ENCODE results near the gene TSEN54.
"Not testable (repeated sequence)": the region's sequence is repeated elsewhere in the genome, so short reads cannot be mapped to it uniquely, and the experiment has no call there.

The TSEN54 gene

DNA sequence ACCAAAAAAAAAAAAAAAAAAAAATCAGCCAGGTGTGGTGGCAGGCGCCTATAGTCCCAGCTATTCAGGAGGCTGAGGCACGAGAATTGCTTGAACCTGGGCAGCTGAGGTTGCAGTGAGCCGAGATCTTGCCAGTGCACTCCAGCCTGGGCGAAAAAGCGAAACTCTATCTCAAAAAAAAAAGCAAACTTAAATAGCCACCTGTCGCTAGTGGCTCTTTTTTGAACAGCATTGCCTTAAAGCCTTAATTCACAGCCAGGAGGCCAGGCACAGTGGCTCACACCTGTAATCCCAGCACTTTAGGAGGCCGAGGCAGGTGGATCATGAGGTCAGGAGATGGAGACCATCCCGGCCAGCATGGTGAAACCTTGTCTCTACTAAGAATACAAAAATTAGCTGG, 4.1 kb downstream of the TSEN54 start:
- not testable (repeated sequence) for DNase-seq

DNA sequence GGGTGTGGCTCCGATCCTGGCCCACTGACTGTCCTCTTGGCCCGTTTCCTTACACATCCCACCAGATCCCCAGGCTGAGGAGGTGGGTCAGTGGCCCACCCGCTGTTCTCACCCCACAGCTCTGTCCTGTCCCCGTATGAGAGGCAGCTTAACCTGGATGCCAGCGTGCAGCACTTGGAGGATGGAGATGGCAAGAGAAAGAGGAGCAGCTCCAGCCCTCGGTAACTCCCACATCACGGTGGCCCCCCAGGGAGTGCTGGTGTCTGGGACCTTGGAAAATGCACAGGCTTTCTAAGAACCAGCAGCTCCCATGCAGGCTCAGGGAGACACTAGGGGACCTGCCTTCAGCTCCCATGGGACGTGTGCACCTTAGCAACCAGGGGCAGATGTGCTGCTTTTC, 5.0 kb downstream of the TSEN54 start:
- no peak for DNase-seq

DNA sequence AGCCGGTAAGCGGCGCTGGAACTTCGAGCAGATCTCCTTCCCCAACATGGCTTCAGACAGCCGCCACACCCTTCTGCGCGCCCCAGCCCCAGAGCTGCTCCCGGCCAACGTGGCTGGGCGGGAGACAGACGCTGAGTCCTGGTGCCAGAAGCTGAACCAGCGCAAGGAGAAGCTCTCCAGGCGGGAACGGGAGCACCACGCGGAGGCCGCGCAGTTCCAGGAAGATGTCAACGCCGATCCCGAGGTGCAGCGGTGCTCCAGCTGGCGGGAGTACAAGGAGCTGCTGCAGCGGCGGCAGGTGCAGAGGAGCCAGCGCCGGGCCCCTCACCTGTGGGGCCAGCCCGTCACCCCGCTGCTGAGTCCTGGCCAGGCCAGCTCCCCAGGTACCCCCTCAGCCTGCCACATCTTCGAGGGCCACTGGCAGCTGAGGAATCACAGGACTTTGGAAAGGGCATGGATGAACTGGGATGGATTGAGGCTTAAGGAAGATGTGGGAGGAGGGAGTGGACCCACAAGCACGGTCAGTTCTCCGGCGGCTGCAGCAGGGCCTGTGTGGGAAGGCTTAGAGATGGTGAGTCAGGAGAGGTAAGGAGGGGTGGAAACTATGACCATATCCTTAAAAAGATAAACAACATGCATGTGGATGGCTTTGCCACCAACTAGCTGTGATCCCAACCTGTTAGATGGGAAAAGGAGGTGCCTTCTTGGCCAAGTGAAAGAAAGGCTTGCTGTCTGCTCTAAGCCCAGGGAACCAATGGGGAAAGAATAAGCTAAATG, 5.8 kb downstream of the TSEN54 start:
- no peak for DNase-seq

DNA sequence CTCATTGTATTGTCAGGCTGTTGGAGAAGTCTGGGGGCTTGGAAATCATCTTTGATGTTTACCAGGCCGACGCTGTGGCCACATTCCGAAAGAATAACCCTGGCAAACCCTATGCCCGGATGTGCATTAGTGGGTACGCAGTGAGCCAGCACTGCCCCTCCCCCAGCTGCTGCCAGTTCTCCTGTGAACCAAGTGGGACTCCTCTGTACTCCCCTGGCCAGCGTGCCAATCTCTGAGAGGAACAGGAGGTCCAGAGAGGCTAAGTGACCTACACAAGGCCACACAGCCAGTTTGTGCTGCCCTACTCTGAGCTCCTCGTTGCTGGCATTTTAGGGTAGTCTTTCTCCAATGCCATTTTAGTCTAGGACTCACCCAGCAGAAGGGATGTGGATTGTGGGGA, 7.3 kb downstream of the TSEN54 start:
- no peak for DNase-seq

DNA sequence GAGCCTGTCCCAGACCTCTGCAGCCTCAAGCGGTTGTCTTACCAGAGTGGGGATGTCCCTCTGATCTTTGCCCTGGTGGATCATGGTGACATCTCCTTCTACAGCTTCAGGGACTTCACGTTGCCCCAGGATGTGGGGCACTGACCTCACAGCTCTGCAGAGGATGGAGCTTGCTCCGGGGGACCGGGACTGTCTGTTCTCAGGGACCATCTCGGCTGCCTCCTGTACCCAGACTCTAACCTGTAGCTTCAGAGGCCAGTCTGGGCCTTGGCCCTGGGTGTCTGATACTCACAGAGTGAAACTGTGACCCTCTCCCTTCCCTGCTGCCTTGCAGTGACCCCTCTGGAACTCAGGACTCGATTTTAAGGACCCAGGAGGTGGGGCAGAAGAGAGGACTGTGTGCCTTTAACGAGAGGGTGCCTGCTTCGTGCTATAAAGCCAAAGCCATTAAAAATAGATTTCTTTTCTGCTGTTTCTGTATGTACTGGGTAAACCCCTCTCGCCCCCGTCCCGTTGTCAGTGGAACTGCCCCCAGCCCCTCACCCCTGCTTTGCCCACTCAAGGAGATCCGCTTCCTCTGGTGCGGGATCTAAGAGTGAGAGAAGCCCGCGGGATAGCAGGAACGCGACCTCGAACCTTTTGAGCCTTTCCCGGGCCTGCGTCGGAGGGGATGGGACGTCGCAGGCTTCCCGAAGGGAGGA, 8.1 kb downstream of the TSEN54 start:
- DNase-seq, result no peak

DNA sequence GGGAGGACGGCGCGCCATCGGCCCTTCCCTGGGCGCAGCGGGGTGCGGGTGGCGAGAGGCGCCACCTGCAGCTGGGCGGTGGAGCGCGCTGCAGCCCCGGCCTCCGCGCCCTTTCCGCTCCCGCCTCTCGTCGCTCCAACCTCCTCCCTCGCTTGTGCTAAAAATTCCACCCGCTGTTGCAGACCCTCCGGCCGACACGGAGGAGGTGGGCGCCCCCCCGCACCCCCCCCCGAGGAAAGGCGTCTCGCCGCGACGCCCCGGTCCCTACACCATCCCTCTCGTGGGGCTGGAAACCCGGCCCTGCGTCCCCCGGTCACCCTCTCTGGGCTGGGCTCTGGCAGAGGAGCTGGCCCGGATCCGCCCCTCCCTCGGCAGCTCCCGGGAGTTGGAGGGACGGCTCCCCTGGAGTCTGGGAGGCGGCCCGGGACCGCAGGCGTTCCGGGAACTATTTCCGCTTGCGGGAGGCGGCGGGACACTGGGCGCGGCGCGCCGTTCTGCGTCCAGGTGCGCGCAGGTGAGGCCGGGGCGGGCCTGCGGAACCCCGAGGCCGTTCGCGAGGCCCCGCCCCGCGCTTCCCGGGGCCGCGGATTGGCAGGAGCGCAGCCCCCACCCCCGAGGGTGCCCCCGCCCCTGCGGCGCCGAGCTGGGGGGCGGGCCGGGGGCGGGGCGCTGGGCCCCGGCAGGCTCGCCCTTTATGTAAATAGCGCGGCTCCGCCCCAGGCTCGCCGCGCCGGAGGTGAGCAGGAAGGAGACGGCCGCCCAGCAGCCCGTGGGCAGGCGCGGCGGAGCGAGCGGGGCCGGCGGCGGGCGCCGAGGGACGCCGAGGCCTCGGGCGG, 8.9 kb downstream of the TSEN54 start, which contains the start of gene LLGL2:
TSS of gene LLGL2 (plus strand) at position 728 of the 836 bp plus-strand sequence. CDS start 17,730 bp downstream, outside the sequence.
- peak; percentile 38 for DNase-seq

DNA sequence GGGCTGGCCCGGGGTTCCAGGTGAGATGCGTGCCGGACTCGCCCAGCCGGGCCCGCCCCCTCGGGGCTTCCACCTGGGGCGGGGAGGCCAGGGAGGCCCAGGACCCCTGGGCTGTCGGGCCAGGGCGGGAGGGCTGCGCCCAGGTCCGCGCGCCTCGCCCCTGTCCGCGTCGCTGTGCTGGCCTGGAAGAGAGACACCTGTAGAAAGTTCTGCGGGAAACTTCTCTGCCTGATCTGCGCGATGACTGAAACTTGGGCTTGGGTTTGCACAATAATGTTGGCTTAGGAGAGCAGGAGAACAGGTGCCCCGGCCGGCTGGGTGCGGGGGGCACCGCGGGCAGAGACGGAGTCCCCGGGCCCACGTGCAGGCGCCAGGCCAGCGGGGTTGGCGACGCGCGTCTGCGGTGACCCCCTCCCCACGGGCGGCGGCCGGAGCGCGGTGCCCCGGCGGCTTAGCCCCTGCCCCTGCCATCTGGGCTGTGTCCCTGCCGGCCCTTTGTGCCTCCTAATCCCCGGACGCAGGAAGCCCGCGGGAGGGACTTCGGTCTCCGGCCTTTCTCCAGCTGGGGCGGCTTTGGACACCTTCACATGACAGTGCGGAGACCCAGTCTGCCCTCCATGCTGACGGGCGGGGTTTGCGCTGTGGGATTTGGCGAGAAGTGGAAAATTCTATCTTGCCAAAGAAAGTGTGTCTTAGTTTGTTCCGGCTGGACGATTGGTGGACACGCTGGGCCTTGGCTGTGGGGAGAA, 9.7 kb downstream of the TSEN54 start:
- DNase-seq, result no peak

DNA sequence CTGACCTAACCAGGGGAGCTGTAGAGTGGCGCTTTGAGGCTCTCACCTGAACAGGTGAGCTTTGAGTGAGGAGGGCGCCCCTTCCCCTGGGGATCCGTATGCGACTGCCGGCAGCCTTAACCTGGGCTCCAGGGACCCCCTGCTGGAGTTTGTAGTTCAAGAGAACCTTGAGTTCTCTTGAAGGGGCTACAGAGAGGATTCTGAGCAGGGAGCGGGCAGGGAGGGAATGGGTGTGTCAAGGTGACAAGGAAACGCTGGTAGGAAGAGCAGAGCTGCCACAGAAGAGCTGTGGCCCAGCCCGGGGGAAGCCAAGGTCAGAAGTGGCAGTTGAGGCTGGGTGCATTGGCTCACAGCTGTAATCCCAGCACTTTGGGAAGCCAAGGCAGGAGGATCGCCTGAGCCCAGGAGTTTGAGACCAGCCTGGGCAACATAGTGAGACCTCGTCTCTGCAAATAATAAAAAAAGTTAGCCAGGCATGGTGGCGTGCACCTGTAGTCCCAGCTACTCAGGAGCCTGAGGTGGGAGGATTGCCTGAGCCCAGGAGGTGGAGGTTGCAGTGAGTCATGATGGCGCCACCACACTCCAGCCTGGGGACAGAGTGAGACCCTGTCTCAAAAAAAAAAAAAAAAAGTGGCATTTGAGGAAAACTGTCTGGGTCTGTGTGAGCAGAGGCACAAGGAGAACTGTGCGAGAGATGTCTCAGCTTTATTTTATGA, 10.4 kb downstream of the TSEN54 start:
- no peak for DNase-seq

DNA sequence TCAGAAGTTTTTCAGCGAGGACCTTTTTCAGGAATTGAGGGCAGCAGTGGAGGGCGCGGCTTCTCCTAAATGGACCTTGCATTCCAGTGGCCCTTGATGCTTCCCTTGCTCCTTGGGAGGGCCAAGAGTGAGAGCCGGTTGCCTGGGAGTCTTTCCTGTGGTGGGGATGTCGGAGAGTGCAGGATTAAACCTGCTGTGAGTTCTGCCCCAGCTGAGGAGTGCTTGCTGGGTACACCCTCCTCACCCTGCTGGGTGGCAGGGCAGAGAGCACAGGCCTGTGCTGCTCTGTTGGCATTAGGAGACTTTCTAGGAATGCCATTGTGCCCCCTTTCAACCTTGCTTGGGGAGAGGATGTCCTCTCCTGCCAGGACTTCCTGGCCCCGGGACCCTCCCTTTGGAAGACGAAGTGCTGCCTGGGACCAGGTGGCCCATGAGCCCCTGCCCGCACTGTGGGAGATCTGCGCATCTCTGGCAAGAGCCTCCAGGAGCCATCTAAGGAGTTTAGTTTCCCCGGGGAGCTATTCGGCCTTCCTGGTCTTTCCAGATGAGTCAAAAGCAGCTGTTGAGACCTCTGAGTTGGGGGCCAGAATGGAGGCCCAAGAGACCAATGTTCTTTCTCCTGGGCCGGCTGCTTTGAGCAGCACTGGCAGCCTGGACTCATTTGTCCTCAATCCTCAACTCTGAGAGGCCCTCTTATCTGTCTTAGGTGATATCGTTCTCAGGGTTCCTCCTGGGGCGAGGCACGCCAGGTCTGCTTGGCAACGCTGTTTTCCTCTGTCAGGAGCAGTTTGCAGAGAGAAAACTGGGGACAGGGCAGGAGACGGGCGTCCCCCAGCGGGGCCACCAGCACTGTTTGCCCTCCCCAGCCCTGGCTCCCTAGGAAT, 14.8 kb downstream of the TSEN54 start:
- DNase-seq, result no peak

DNA sequence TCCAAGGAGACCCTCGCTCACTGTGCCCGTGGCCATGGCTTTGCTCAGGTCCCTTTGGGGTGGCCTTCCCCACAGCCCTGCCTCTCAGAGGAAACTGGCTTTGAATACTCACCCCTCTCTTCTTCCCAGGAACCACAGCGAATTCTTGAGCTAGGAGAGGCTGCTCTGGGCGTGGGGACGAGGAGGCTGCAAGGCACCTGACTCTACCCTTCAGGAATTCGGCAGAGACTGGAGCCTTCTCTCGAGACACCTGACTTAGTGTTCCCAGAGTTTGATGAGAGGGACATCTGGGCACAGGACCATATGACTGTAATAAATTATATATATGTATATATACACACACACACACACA, 15.4 kb downstream of the TSEN54 start:
- no peak for DNase-seq

DNA sequence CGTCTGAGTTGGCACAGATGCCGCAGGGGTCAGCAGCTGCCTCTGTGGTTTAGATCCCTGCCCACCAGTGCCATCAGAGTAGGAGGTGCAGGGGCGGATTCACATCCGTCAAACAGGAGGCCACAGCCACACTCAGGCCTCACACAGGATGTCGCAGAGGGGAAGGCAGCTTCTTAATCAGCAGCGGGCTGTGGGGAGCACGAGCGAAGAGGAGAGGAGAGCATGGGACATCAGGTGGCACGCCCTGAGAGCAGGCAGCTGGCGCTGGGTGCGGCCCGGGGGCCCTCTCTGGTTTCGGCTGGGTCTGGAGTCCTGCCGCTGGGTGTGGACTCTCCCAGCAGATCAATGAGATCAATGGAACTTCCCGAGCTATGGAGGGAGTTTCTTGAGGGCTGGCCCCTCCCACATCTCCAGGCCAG, 18.8 kb downstream of the TSEN54 start:
- no peak for DNase-seq

DNA sequence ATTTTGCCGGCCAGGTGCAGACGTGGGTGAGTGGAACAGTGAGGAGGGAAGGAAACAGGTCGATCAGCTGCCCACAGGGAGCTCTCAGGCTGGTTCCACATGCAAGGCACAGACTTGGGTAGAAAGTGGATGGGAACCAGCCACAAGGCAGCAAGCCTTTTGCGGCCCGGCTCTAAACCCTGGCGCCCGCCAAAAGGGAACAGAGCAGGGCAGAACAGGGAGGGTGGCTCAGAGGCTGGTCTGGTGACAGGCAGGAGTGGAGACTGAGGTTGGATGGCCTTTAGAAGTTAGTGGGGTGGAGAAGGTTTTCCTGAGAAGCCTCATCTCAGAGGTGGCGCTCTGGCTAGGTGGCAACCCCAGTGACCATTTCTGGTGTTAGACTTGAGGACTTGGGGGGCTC, 19.5 kb downstream of the TSEN54 start:
- no peak for DNase-seq

DNA sequence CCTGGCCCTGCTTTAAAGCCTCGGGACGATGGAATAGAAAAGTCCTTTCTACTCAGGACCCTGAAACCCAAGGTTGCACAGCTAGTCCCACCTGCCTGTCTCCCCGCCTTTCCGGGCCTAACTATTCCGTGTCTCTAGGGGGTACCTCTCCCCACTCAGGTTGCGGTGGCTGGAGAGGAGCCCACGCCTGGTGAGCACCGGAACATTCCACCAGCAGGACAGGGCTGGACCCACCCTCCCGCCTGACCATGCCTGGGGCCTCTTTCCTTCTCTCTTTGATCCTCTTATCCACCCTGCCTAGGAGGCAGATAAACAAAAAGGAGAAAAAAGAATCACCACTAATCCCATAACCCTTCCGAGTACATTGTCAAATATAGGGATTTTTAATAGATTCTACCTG, 20.0 kb downstream of the TSEN54 start:
- DNase-seq, result no peak

DNA sequence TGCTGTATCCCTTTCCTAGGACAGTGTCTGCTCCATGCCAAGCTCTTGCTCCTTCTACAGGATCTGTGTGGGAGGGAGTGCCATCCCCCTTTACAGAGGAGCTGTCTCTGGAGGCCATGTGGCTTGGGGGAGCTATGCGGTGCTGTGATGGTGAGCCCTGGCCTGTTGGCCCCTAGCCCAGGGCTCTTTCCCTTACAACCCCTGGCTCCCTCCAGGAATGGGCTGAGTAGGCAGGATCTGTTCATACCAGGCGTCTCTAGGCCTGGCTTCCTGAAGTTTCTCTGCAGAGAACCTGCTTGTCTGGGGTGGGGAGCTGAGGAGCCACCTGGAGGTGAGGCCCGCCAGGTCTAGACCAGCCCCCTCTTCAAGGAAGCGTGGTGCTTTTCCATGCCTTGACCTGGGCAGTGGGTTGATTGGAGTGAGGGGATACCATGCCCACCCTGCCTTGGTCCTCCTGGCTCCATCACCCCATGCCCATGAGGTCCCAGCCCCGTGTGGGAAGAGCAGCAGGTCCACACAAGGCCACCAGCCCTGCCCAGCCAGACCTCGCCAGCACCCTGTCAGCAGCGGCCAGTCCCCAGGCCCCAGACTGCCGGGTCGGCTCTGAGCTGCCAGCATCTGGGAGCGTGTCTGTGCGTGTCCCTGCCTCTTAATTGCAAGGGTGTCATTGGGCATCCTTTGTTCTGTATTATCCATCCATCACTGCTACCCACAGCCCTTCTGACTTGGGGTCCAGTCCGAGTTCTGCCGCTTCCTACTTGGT, 23.8 kb downstream of the TSEN54 start:
- DNase-seq, result no peak

DNA sequence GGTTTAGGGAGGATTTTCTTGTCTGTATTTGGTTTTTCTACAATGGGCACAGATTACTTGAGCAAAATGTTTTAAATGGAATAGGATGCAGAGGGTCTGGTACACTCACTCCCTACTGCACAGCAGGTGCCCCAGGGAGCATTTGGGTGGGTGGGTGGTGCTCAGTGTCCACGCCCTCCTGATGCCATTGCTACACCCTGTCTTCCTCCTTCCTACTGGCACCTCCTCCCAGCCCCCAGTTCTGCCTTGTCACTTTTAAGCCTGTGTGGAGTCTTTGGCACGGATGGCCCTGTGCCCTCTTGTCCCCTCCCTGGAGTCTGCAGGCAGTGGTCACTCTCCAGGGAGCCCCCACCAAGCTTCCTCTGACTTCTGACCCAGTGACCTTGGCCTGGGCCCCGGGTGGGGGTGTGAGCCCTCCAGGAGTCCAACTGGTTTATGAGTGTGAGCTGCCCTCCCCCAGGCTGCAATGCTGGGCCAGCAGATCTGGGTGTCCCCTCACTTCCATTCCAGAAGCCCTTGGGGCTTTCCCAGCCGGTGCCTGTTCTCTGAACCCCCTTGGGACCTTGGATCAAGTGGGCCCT, 24.7 kb downstream of the TSEN54 start:
- no peak for DNase-seq

DNA sequence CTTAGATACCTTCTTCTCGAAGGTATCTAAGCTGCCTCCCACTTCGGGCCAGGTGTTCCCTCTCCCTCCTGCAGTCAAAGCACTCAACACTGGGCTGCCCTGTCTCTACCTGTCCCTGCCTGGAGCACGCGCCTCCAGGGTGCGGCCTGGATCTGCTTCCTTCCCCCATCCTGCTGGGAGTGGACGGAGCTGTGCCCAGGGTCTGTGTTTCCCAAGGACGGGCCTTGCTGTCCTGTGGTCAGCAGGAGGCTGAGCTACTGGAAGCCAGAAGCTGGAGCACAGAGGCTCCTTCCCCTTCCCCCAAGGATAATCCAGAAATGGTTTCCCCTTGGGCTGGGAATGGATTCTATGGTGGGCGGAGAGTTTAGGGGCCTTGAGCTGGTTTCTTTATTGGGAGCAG, 25.9 kb downstream of the TSEN54 start:
- no peak for DNase-seq

DNA sequence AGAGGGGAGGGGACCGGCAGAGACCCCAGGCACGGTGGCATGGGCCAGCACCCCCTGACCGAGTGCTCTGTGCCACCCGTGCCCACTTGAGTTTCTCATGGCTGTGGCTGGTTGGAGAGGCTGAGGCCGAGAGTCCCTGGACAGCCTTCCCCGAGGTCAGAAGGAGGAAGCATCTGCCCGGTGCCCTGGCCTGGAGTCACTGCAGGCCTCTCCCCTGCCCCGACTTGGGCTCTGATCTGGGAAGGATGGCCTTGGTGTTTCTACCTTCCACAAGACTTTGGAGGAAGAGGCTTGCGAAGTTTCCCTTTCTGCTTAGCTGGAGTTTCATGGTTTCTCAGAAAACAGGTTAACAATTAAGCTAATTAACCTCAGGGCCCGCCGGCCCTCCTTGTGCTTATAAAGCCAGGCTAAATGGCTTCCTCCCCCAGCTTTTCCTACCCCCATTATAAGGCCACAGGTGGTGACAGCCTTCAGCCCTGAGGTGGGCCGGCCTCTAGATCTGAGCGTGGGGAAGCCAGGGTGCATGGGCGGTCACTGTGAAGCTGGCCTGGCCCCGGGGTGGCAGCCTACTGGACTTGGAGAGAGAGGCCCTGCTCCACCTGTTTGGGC, 26.5 kb downstream of the TSEN54 start:
- DNase-seq, result no peak

DNA sequence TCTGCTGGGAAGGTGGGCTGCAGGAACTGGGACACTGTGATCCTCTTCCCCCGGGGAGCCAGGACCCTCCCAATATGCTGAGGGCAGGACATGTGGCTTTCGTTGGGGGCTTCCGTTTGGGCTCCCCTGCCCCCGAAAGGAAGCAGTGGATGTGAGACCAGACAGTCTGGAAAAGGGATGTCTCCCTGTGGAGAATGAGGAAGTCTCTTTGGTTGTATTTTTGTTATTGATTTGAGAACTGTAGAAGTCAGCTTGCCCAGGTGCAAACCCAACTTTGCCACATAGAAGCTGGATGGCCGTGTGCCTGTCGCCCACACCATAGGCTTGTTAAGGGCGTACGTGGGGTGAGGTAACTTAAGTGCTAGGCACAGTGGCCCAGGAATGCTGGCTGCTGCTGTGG, 27.9 kb downstream of the TSEN54 start:
- no peak for DNase-seq

DNA sequence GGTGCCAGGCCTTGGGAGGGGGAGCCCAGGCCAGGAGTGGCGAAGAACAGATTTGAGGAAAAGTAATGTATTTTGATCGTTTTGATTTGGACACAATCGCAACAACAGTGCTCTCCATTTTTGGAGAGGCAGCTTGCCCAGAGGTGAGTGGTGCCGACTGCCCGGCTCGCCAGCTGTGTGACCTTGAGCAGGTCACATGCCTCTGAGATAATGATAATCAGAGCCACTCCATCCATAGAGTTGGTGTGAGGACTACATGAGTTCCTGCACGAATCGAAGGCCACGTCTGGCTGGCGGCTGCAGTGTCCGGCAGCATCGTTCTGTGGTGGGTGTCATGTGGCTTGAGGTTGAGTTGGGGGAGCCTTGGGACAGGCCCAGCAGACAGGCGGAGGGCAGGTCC, 29.9 kb downstream of the TSEN54 start:
- DNase-seq, result no peak

DNA sequence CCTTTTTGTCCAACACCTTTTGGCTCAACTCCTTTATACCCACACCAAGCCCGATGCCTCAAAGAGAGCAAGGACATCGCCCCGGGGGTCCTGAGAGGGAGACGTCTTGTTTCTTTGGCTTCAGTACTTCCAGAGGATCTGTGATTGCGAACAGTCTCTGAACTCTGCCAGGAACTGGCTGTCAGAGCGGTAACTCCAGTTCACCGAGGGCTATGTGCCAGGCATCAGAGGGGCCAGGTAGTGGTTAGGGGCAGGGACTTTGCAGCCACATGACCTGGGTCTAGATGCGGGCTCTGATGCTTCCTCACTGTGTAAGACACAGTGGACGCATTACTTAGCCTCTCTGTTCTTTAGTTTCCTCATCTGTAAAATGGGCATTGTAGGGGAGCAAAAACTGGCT, 30.8 kb downstream of the TSEN54 start:
- DNase-seq, result no peak
